B cell (primary cell): ENCODE measurements around the gene ADPRS. TPM values are rescaled to one million over a fixed set of nuclear protein-coding genes. Genes with fewer than 3 reads are reported as not detected.

ENCODE experiments used
- ATAC-seq: fragments of 200-7000 bp; cut with Tn5 transposase; one replicate; pipeline ENCODE4 v1.10.0; 2021; ENCODE audit warnings: low read depth, mild to moderate bottlenecking, moderate number of reproducible peaks, moderate library complexity
- CTCF ChIA-PET: fragments of 350-600 bp; sonication (Branson Sonifier 250); formaldehyde crosslinking; loops from one replicate; lab custom pipeline; 2021; ENCODE audit warnings: antibody characterized with exemption, inconsistent platforms; lab: Charles Lee
- POLR2A ChIA-PET: fragments of 350-600 bp; sonication (Branson Sonifier 250); formaldehyde crosslinking; loops from one replicate; lab custom pipeline; 2021; ENCODE audit warnings: antibody characterized with exemption; lab: Charles Lee
- DNase-seq: peaks from one replicate; pipeline ENCODE4 v3.0.0; 2013
- H2AFZ ChIP-seq: 2 replicates; pipeline ENCODE4 v1.6.1; 2012; ENCODE audit warnings: mild to moderate bottlenecking, low read depth, low read length; ENCODE audit not compliant: insufficient read depth, poor library complexity, severe bottlenecking
- H3K27ac ChIP-seq, 2 donors: 1 replicate in 1 of 2; 2 replicates in 1 of 2; pipeline ENCODE4 v1.5.1; 2012 to 2013; ENCODE audit warnings: low read length in 2 of 2, mild to moderate bottlenecking in 2 of 2, moderate library complexity in 1 of 2
- H3K27me3 ChIP-seq, 4 experiments: fragments of 200-600 bp in 1 of 4; sonication (generic) in 1 of 4; replicated peaks in 1 of 4; 1 replicate in 2 of 4; 2 replicates in 2 of 4; pipeline versions ENCODE4 v1.6.1 to v1.7.0; 2013 to 2016; ENCODE audit warnings: low read length in 3 of 4, mild to moderate bottlenecking in 2 of 4, mixed read lengths in 1 of 4, moderate library complexity in 1 of 4; ENCODE audit not compliant: insufficient read depth in 4 of 4, control insufficient read depth in 3 of 4; ENCODE audit errors: control extremely low read depth in 1 of 4
- H3K36me3 ChIP-seq, 2 experiments: replicated peaks in 1 of 2; 1 replicate in 1 of 2; 2 replicates in 1 of 2; pipeline versions ENCODE4 v1.6.1 to v1.7.1; 2013; ENCODE audit warnings: low read length in 1 of 2; ENCODE audit not compliant: insufficient read depth in 2 of 2, control insufficient read depth in 1 of 2; ENCODE audit errors: control extremely low read depth in 1 of 2, extremely low read depth in 1 of 2
- H3K4me1 ChIP-seq, 2 donors: fragments of 200-600 bp in 1 of 2; sonication (generic) in 1 of 2; 1 replicate in 1 of 2; 2 replicates in 1 of 2; pipeline versions ENCODE4 v1.5.1 to v1.6.1; 2013 to 2017; ENCODE audit warnings: low read length in 2 of 2; ENCODE audit not compliant: control insufficient read depth in 2 of 2, insufficient read depth in 2 of 2
- H3K4me2 ChIP-seq: replicated peaks from 2 replicates; pipeline ENCODE3; 2012; ENCODE audit warnings: mild to moderate bottlenecking, low read depth, low read length; ENCODE audit not compliant: poor library complexity, severe bottlenecking
- H3K4me3 ChIP-seq, 5 experiments: fragments of 200-600 bp in 1 of 5; sonication (generic) in 1 of 5; 1 replicate in 3 of 5; 2 replicates in 2 of 5; pipeline versions ENCODE4 v1.5.1 to v1.7.0; 2011 to 2016; ENCODE audit warnings: low read length in 4 of 5, mild to moderate bottlenecking in 4 of 5, low read depth in 2 of 5, control low read depth in 1 of 5, moderate library complexity in 1 of 5; ENCODE audit not compliant: insufficient read depth in 1 of 5; ENCODE audit errors: control extremely low read depth in 1 of 5, extremely low read depth in 1 of 5
- H3K79me2 ChIP-seq: fragments of 200-600 bp; sonication (generic); one replicate; pipeline ENCODE4 v1.6.0; 2016; ENCODE audit warnings: low read length; ENCODE audit not compliant: control insufficient read depth, insufficient read depth
- H3K9ac ChIP-seq: fragments of 200-600 bp; sonication (generic); 2 replicates; pipeline ENCODE4 v1.6.1; 2017; ENCODE audit warnings: mild to moderate bottlenecking, low read length, moderate library complexity
- H3K9me3 ChIP-seq, 3 donors: one replicate each; pipeline versions ENCODE4 v1.6.1 to v1.7.1; 2013; ENCODE audit warnings: low read length in 2 of 3; ENCODE audit not compliant: control insufficient read depth in 2 of 3, insufficient read depth in 1 of 3; ENCODE audit errors: control extremely low read depth in 1 of 3
- H4K20me1 ChIP-seq: 2 replicates; pipeline ENCODE4 v1.6.0; 2012; ENCODE audit warnings: mild to moderate bottlenecking, low read length; ENCODE audit not compliant: insufficient read depth, control insufficient read depth, poor library complexity, severe bottlenecking
- H3K27ac Mint-ChIP-seq: one replicate; pipeline ENCODE4 v1.8.0; 2021; ENCODE audit warnings: mixed read lengths
- H3K27me3 Mint-ChIP-seq: one replicate; pipeline ENCODE4 v1.8.0; 2021; ENCODE audit warnings: mixed read lengths
- H3K4me1 Mint-ChIP-seq: one replicate; pipeline ENCODE4 v1.8.0; 2021; ENCODE audit warnings: mixed read lengths
- H3K4me3 Mint-ChIP-seq: one replicate; pipeline ENCODE4 v1.8.0; 2021; ENCODE audit warnings: mixed read lengths
- H3K9me3 Mint-ChIP-seq: one replicate; pipeline ENCODE4 v1.8.0; 2022; ENCODE audit warnings: mixed read lengths; ENCODE audit not compliant: insufficient read depth
- EZH2 ChIP-seq: IDR thresholded peaks from 2 replicates; pipeline ENCODE4 v1.6.1; 2012; ENCODE audit warnings: borderline replicate concordance, low read depth, mild to moderate bottlenecking, moderate library complexity, low read length; ENCODE audit not compliant: insufficient read depth, poor library complexity, severe bottlenecking
- WGBS: methylation state at CpG from one replicate; pipeline ENCODE4 v1.1.5; 2013; ENCODE audit warnings: missing lambda C conversion rate; ENCODE audit not compliant: insufficient coverage; 5-methylcytosine and 5-hydroxymethylcytosine counted together
- intact Hi-C: fragments of 100-400 bp; cut with micrococcal nuclease; formaldehyde crosslinking; loops from one replicate; pipeline ENCODE4 v1.10.0; 2022
- polyA plus RNA-seq: library from polyadenylated mRNA; depleted of rRNA; stranded (reverse); fragments of >200 nt; gene quantifications from 2 replicates; pipeline ENCODE4 v1.2.3, GENCODE V29; 2012
- total RNA-seq, 2 donors: library from RNA; stranded (reverse); fragments of 120-200 nt in 1 of 2; gene quantifications; 1 replicate in 1 of 2; 2 replicates in 1 of 2; pipeline versions ENCODE4 v1.2.3 to v1.2.4, GENCODE V29; 2013 to 2022
- TF ChIP-seq, protein P1 (sequence below): fragments of 200-600 bp; IDR thresholded peaks from one replicate; pipeline ENCODE4 v1.8.0; 2022; ENCODE audit warnings: antibody characterized with exemption, mild to moderate bottlenecking

Gene ADPRS
- total and polyA plus RNA-seq, 2 donors (not counting 1 experiment from before 2014, with no cell fraction given), result 15.0 to 20.9 TPM

DNA sequence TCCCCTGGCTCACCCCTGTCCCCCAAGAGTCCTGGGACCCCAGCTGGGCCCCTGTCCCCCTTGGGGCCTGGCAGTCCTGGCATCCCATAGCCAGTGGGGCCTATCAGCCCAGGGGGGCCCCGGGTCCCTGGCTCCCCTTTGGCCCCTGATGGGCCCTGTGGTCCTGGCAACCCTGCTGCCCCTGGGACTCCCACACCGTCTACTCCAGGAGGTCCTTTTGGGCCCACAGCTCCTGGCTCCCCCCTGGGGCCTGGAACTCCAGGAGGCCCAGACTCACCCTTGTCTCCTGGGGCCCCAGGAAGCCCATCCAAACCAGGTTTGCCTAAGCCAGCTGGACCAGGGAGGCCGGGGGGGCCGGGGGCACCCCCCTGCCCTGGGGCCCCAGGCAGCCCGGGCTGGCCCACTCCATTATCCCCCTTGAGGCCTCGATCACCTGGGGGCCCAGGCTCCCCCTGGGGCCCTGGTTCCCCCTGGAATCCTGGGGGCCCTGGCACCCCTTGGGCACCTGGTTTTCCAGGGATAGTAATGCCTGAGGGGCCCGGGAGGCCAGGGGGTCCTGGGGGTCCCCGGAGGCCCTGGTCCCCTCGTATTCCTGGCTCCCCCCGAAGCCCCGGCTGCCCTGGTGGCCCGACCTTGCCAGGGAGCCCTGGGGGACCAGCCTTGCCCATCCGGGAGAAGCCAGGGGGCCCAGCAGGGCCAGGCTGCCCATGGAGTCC lies 10.1 kb downstream of the ADPRS start:
- POLR2A ChIA-PET, result no interaction called here
- Histone ChIP-seq H3K36me3 (peaks cover 0 to 25% of the 10 kb centered on the region in 2 experiments), H2AFZ (no peak overlapping the region), H3K27me3 (no peaks in the 10 kb centered on the region), H3K4me2 (no peak overlapping the region), H3K9me3 (no peaks in the 10 kb centered on the region), H3K4me3 (no peak overlapping the region), H3K4me1 (peaks cover 0 to 7% of the 10 kb centered on the region in 2 donors), H3K27ac (no peak overlapping the region), H3K9ac (no peak overlapping the region), H4K20me1 (no peaks in the 10 kb centered on the region), H3K79me2 (no peaks in the 10 kb centered on the region)
- CTCF ChIA-PET, result interaction anchor here (6.1 to 7.4 kb wide), 2 partner anchors 35 to 188 kb away, joined by 56 to 58 read pairs; no protein-coding TSS in a partner anchor
- Mint-ChIP-seq H3K27ac (no peak overlapping the region), H3K9me3 (no peaks in the 10 kb centered on the region), H3K27me3 (no peaks in the 10 kb centered on the region), H3K4me3 (no peak overlapping the region), H3K4me1 (peaks cover 2% of the 10 kb centered on the region)
- ATAC-seq (no peak), DNase-seq (no peak)
- no peak for TF ChIP-seq EZH2
- TF ChIP-seq, protein P1, sequence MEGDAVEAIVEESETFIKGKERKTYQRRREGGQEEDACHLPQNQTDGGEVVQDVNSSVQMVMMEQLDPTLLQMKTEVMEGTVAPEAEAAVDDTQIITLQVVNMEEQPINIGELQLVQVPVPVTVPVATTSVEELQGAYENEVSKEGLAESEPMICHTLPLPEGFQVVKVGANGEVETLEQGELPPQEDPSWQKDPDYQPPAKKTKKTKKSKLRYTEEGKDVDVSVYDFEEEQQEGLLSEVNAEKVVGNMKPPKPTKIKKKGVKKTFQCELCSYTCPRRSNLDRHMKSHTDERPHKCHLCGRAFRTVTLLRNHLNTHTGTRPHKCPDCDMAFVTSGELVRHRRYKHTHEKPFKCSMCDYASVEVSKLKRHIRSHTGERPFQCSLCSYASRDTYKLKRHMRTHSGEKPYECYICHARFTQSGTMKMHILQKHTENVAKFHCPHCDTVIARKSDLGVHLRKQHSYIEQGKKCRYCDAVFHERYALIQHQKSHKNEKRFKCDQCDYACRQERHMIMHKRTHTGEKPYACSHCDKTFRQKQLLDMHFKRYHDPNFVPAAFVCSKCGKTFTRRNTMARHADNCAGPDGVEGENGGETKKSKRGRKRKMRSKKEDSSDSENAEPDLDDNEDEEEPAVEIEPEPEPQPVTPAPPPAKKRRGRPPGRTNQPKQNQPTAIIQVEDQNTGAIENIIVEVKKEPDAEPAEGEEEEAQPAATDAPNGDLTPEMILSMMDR, result no peak
- intact Hi-C loops, result loop anchor here (1.0 to 5.0 kb wide), 3 partner anchors 35 to 1333 kb away; no protein-coding TSS in a partner anchor
- 89% methylated on average over 13 of the region's 13 CpGs for WGBS
